Gastroesophageal sphincter (tissue), 3 donors: Measurements from ENCODE around the gene CALHM5.

ENCODE experiments used
- CTCF ChIP-seq, 4 experiments: fragments of 200-600 bp in 2 of 4; fragments of 450-650 bp in 2 of 4; sonication (generic) in 1 of 4; IDR thresholded peaks; one replicate each; pipeline ENCODE4 v1.5.1; 2017 to 2019; ENCODE audit warnings: antibody characterized with exemption in 4 of 4, mild to moderate bottlenecking in 2 of 4, moderate library complexity in 2 of 4
- EP300 ChIP-seq: sonication (generic); formaldehyde crosslinking; IDR thresholded peaks from one replicate; pipeline ENCODE4 v1.6.1; 2017; ENCODE audit warnings: antibody characterized with exemption, mild to moderate bottlenecking

GRCh38 chr6:116507324-116507723 lies 4.1 kb upstream of the CALHM5 start:
- TF ChIP-seq CTCF (IDR thresholded peaks at IDR 0.05): no peak
- no peak for TF ChIP-seq EP300
